ACC112 (cell line): ENCODE measurements around the gene SLC25A21.
"Not testable (repeated sequence)": the region's sequence is repeated elsewhere in the genome, so short reads cannot be mapped to it uniquely, and the experiment has no call there.

ENCODE experiments used
- H2AFZ ChIP-seq: fragments of 200-600 bp; sonication (generic); one replicate; pipeline ENCODE4 v1.6.0; 2017; ENCODE audit warnings: antibody characterized with exemption, low read length; ENCODE audit not compliant: unreplicated experiment
- H3K27ac ChIP-seq: fragments of 200-600 bp; sonication (generic); 2 replicates; pipeline ENCODE4 v1.5.1; 2014; ENCODE audit warnings: low read depth, mild to moderate bottlenecking, antibody characterized with exemption, low read length, moderate library complexity
- H3K27me3 ChIP-seq: fragments of 200-600 bp; sonication (generic); 2 replicates; pipeline ENCODE4 v1.6.1; 2014; ENCODE audit warnings: mild to moderate bottlenecking, antibody characterized with exemption, low read length, moderate library complexity, mixed read lengths; ENCODE audit not compliant: insufficient read depth
- H3K36me3 ChIP-seq: fragments of 200-600 bp; sonication (generic); 2 replicates; pipeline ENCODE4 v1.6.1; 2016; ENCODE audit warnings: mild to moderate bottlenecking, antibody characterized with exemption, low read length, moderate library complexity, mixed read lengths; ENCODE audit not compliant: insufficient read depth
- H3K4me1 ChIP-seq: fragments of 200-600 bp; sonication (generic); one replicate; pipeline ENCODE4 v1.6.1; 2016; ENCODE audit warnings: low read length, mixed read lengths; ENCODE audit not compliant: insufficient read depth, unreplicated experiment, control insufficient read depth
- H3K4me3 ChIP-seq: fragments of 200-600 bp; sonication (generic); 2 replicates; pipeline ENCODE4 v1.5.1; 2014; ENCODE audit warnings: mild to moderate bottlenecking, low read depth, low read length
- H3K79me2 ChIP-seq: fragments of 200-600 bp; sonication (generic); one replicate; pipeline ENCODE4 v1.6.0; 2016; ENCODE audit warnings: low read length; ENCODE audit not compliant: control insufficient read depth, unreplicated experiment, insufficient read depth

The SLC25A21 gene

GRCh38 chr14:37201724-37202123, 29.3 kb upstream of the SLC25A21 start:
- H3K4me3 ChIP-seq, result no peak overlapping the region
- H3K4me1 ChIP-seq, result peaks cover 9% of the 10 kb centered on the region
- H3K27me3 ChIP-seq, result no peaks in the 10 kb centered on the region
- H3K27ac ChIP-seq, result no peak overlapping the region
- H3K79me2 ChIP-seq, result peaks cover 16% of the 10 kb centered on the region
- no peak overlapping the region for H2AFZ ChIP-seq
- peaks cover 5% of the 10 kb centered on the region; the same call in 1 of the 2 replicates for H3K36me3 ChIP-seq

- H3K36me3 ChIP-seq, result no peaks in the 10 kb centered on the region
- peak overlapping the region; percentile 86 for H3K4me3 ChIP-seq
- H3K27ac ChIP-seq, result no peak overlapping the region
- H2AFZ ChIP-seq, result peak overlapping the region; percentile 94
- H3K4me1 ChIP-seq, result peaks cover 31% of the 10 kb centered on the region
- H3K79me2 ChIP-seq, result peaks cover 10% of the 10 kb centered on the region
- H3K27me3 ChIP-seq, result no peaks in the 10 kb centered on the region
Measured at GRCh38 chr14:37198907-37199306, 26.5 kb upstream of the SLC25A21 start.

- no peaks in the 10 kb centered on the region for H3K36me3 ChIP-seq
- H3K27ac ChIP-seq, result peak overlapping the region; percentile 89
- H3K4me3 ChIP-seq, result peak overlapping the region; percentile 86
- peaks cover 31% of the 10 kb centered on the region for H3K4me1 ChIP-seq
- H3K27me3 ChIP-seq, result no peaks in the 10 kb centered on the region
- peaks cover 9% of the 10 kb centered on the region for H3K79me2 ChIP-seq
- H2AFZ ChIP-seq, result peak overlapping the region; percentile 94
Measured at GRCh38 chr14:37198273-37198598, 25.8 kb upstream of the SLC25A21 start.

GRCh38 chr14:37197421-37198272, 25.2 kb upstream of the SLC25A21 start, which contains the start of gene MIPOL1:
TSS of gene MIPOL1 (plus strand) at chr14:37197937. CDS start at chr14:37247889, 49,952 bp downstream.
- H3K4me3 ChIP-seq, result peak within 1 kb of the TSS; percentile 86
- peak within 1 kb of the TSS; percentile 89 for H3K27ac ChIP-seq
- peaks cover 9% of the 10 kb centered on the region for H3K79me2 ChIP-seq
- H2AFZ ChIP-seq, result peak within 1 kb of the TSS; percentile 94
- H3K4me1 ChIP-seq, result peaks cover 31% of the 10 kb centered on the region
- no peaks in the 10 kb centered on the region for H3K27me3 ChIP-seq
- H3K36me3 ChIP-seq, result no peaks in the 10 kb centered on the region

- no peaks in the 10 kb centered on the region for H3K36me3 ChIP-seq
- H3K4me3 ChIP-seq, result peak overlapping the region; percentile 86
- peaks cover 9% of the 10 kb centered on the region for H3K79me2 ChIP-seq
- H3K27ac ChIP-seq, result peak overlapping the region; percentile 89
- H2AFZ ChIP-seq, result peak overlapping the region; percentile 94
- H3K4me1 ChIP-seq, result peaks cover 31% of the 10 kb centered on the region
- no peaks in the 10 kb centered on the region for H3K27me3 ChIP-seq
Measured at GRCh38 chr14:37196604-37197420, 24.4 kb upstream of the SLC25A21 start.

GRCh38 chr14:37195327-37195726, 22.9 kb upstream of the SLC25A21 start:
- Histone ChIP-seq H3K27ac (peak overlapping the region; percentile 89), H3K4me3 (no peak overlapping the region), H3K36me3 (no peaks in the 10 kb centered on the region), H3K79me2 (peaks cover 9% of the 10 kb centered on the region), H3K4me1 (peaks cover 31% of the 10 kb centered on the region), H3K27me3 (no peaks in the 10 kb centered on the region), H2AFZ (peak overlapping the region; percentile 57)

- peaks cover 3% of the 10 kb centered on the region for H3K79me2 ChIP-seq
- no peaks in the 10 kb centered on the region for H3K27me3 ChIP-seq
- no peaks in the 10 kb centered on the region for H3K36me3 ChIP-seq
- no peak overlapping the region for H3K4me3 ChIP-seq
- H2AFZ ChIP-seq, result no peak overlapping the region
- peak overlapping the region; percentile 47 for H3K27ac ChIP-seq
- H3K4me1 ChIP-seq, result peaks cover 31% of the 10 kb centered on the region
Measured at GRCh38 chr14:37194698-37195097, 22.3 kb upstream of the SLC25A21 start.

GRCh38 chr14:37189733-37190132, 17.3 kb upstream of the SLC25A21 start:
- not testable (repeated sequence) for H3K27me3 ChIP-seq, H3K36me3 ChIP-seq, H2AFZ ChIP-seq, H3K79me2 ChIP-seq, H3K27ac ChIP-seq, H3K4me3 ChIP-seq, H3K4me1 ChIP-seq

GRCh38 chr14:37187840-37188577, 15.6 kb upstream of the SLC25A21 start:
- not testable (repeated sequence) for H3K79me2 ChIP-seq, H3K27ac ChIP-seq, H3K27me3 ChIP-seq, H3K4me3 ChIP-seq, H3K4me1 ChIP-seq, H3K36me3 ChIP-seq, H2AFZ ChIP-seq

GRCh38 chr14:37187294-37187693, 14.9 kb upstream of the SLC25A21 start:
- Histone ChIP-seq H3K36me3 (no peaks in the 10 kb centered on the region), H3K4me3 (no peak overlapping the region), H2AFZ (no peak overlapping the region), H3K27ac (no peak overlapping the region), H3K79me2 (no peaks in the 10 kb centered on the region), H3K27me3 (no peaks in the 10 kb centered on the region), H3K4me1 (no peaks in the 10 kb centered on the region)
